T47D (cell line): Measurements from ENCODE around the gene CD27.
"Not testable (repeated sequence)": the region's sequence is repeated elsewhere in the genome, so short reads cannot be mapped to it uniquely, and the experiment has no call there.

Source experiments
- DNase-seq, 2 experiments: peaks; one replicate each; pipeline versions ENCODE4 v3.0.0 to v3.0.0-alpha.2; 2011 to 2012; ENCODE audit warnings: low read depth in 1 of 2, low spot score in 1 of 2
- JUND ChIP-seq: IDR thresholded peaks from 2 replicates; pipeline ENCODE4 v1.6.1; 2012; ENCODE audit warnings: low read depth
- in situ Hi-C: cut with HindIII; loops from 2 replicates; pipeline ENCODE4 v1.10.0; 2016; ENCODE audit warnings: low sequenced_read_pairs, low pct_unique_long_range_greater_than_20kb

The CD27 gene

DNA sequence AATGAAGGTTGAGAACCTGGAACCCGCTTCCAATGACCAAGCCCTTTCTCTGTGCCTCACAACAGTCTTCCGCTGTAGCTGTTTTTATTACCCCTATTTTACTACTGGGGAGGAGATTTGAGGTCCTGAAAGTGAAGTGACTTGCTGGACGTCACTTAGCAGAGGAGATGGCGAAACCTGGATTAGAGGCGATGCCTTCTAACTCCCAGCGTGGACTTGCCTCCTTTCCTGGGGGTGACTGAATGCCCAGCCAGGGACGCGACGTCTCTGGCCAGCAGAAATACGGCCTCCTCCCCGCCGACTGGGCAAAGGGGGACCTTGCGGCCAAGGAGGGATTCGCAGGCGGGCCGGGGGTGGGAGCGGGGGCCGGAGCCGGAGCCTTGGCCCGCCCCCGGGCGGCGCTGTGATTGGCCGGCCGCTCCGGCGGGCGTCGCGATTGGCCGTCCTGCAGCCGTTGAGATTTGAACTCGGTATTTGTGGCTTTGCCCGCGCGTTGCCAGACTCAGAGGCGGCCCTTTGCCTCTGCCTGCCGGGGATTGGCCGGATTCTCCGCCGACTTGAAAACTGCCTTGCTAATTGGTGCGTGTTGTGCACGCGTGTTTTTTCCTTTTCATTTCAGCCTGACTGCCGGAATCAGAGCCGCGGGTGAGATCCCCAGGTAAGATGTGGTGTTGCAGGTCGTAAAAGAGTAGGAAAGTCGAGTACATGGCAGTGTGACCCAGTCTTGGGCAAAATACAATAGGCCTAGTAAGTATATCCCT is 48.9 kb downstream of the CD27 start, which contains the start of gene NCAPD2:
Gene NCAPD2, plus strand, starts transcription at position 606 of the 761 bp plus-strand sequence. CDS start 997 bp downstream, outside the sequence.
- peak; percentile 53 to 93 for DNase-seq
- no peak for TF ChIP-seq JUND
- in situ Hi-C loops, result no loop called here

DNA sequence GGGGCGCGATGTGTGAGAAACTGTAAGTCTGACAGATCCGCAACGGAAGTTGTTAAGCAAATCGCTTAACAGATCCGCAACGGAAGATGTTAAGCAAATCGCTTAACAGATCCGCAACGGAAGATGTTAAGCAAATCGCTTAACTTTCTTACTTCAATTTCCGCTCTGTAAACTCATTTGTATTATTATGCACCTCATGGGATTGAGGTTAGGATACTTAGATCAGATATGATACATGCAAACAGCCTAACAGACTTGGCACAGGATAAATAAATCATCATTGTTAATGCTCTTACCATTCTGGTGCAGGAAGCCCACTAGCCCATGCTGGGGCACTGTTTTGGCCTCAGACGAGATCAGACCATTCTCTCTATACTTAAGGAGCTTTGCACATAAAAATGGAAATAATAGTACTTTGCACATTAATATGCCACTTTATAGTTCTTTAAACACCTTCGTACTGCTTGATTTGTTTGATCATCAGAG is 49.5 kb downstream of the CD27 start:
- DNase-seq, result no peak
- TF ChIP-seq JUND, result no peak
- in situ Hi-C loops, result no loop called here

- in situ Hi-C loops, result no loop called here
- DNase-seq, result no peak
- TF ChIP-seq JUND, result no peak
Measured at GRCh38 chr12:6494968-6495367, 50.2 kb downstream of the CD27 start.

DNA sequence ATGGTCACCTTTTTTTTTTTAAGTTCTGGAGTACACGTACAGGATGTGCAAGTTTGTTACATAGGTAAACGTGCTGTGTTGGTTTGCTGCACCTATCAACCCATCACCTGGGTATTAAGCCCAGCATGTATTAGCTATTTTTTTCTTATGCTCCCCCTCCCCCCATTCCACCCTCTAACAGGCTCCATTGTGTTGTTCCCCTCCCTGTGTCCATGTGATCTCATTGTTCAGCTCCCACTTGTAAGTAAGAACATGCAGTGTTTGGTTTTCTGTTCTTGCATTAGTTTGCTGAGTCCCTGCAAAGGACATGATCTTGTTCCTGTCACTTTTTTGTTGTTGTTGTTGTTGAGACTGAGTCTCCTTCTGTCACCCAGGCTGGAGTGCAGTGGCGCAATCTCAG is 52.5 kb downstream of the CD27 start:
- DNase-seq, in situ Hi-C loops: not testable (repeated sequence)

DNA sequence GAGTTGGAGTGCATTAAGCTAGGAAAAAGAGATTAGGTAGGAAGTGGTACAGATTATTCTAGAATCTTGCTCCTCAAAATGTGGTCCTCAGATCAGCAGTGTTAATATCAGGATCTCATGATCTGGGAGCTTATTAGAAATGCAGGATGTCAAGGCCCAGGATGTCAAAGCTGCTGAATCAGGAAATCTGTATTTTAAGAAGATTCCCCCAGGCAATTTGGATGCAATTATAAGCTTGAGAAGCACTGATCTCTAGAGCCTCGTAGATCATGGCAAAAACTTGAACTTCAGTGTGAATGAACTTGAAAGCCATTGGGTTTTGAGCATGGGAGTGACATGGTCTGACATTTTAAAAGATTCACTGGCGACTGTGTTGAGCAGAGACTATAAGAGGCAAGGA is 55.7 kb downstream of the CD27 start:
- TF ChIP-seq JUND, result no peak
- in situ Hi-C loops, result no loop called here
- no peak for DNase-seq
